Stomach (tissue), 9 donors: ENCODE measurements around the gene EVI5L. TPM values are rescaled to one million over a fixed set of nuclear protein-coding genes. Genes with fewer than 3 reads are reported as not detected.

Experiments
- DNase-seq, 2 donors: peaks; one replicate each; pipeline versions ENCODE4 v3.0.0 to v3.0.0-alpha.2; 2013 to 2019
- H3K27ac ChIP-seq, 5 donors: fragments of 200-600 bp in 4 of 5; sonication (generic) in 4 of 5; one replicate each; pipeline ENCODE4 v1.5.1; 2013 to 2019; ENCODE audit warnings: mild to moderate bottlenecking in 1 of 5, moderate library complexity in 1 of 5
- H3K27me3 ChIP-seq, 3 donors: fragments of 200-600 bp; sonication (generic); one replicate each; pipeline ENCODE4 v1.5.1; 2017 to 2019; ENCODE audit warnings: mixed run types in 1 of 3
- H3K36me3 ChIP-seq, 4 donors: fragments of 200-600 bp; sonication (generic); 1 replicate in 3 of 4; 2 replicates in 1 of 4; pipeline ENCODE4 v1.5.1; 2016 to 2019
- H3K4me1 ChIP-seq, 4 donors: fragments of 200-600 bp; sonication (generic); one replicate each; pipeline ENCODE4 v1.5.1; 2016 to 2019
- H3K4me3 ChIP-seq, 4 donors: fragments of 200-600 bp; sonication (generic) in 3 of 4; one replicate each; pipeline ENCODE4 v1.5.1; 2016 to 2019; ENCODE audit warnings: mild to moderate bottlenecking in 1 of 4
- H3K9me3 ChIP-seq, 4 donors: fragments of 200-600 bp; sonication (generic); one replicate each; pipeline ENCODE4 v1.5.1; 2016 to 2019
- EP300 ChIP-seq: sonication (generic); formaldehyde crosslinking; IDR thresholded peaks from one replicate; pipeline ENCODE4 v1.6.1; 2017; ENCODE audit warnings: antibody characterized with exemption
- POLR2A ChIP-seq, 4 donors: fragments of 450-650 bp; IDR thresholded peaks; one replicate each; pipeline ENCODE4 v1.6.1; 2016; ENCODE audit warnings: antibody characterized with exemption in 4 of 4, control low read depth in 2 of 4, mild to moderate bottlenecking in 1 of 4, moderate library complexity in 1 of 4
- POLR2AphosphoS5 ChIP-seq, 3 donors: sonication (generic); formaldehyde crosslinking; IDR thresholded peaks; one replicate each; pipeline ENCODE4 v1.6.1; 2016; ENCODE audit warnings: antibody characterized with exemption in 3 of 3
- WGBS, 5 donors: extraction: QIAGEN DNeasy Blood & Tissue Kit in 3 of 5; methylation state at CpG; one replicate each; pipeline versions ENCODE4 v1.1.5 to v1.1.7; 2013 to 2018; 5-methylcytosine and 5-hydroxymethylcytosine counted together
- intact Hi-C: fragments of 100-400 bp; cut with DNase I; formaldehyde crosslinking; loops from one replicate; pipeline ENCODE4 v1.15.1; 2023; ENCODE audit warnings: low total_unique reads
- polyA plus RNA-seq, 3 donors: library from polyadenylated mRNA; stranded (reverse); fragments of 200-250 nt; gene quantifications; one replicate each; pipeline ENCODE4 v1.2.3, GENCODE V29; 2013
- total RNA-seq, 5 donors: library from RNA; depleted of rRNA; stranded (reverse); fragments of >200 nt; gene quantifications; one replicate each; pipeline versions ENCODE4 v1.1.0 to v1.2.3, GENCODE V29; 2014 to 2016
- TF ChIP-seq, protein P1 (sequence below), 7 experiments: fragments of 450-650 bp in 4 of 7; fragments of 200-600 bp in 3 of 7; sonication (generic) in 3 of 7; IDR thresholded peaks; one replicate each; pipeline ENCODE4 v1.5.1; 2016 to 2019; ENCODE audit warnings: antibody characterized with exemption in 7 of 7, control low read depth in 2 of 7, mild to moderate bottlenecking in 1 of 7
- donor health status: healthy with polysubstance abuse.
- donor health status: Bipolar disorder and iron deficiency.
- donor health status: healthy.

The EVI5L gene
- total and polyA plus RNA-seq, 8 donors = 4.9 to 31.6 (median 8.4) TPM

DNA sequence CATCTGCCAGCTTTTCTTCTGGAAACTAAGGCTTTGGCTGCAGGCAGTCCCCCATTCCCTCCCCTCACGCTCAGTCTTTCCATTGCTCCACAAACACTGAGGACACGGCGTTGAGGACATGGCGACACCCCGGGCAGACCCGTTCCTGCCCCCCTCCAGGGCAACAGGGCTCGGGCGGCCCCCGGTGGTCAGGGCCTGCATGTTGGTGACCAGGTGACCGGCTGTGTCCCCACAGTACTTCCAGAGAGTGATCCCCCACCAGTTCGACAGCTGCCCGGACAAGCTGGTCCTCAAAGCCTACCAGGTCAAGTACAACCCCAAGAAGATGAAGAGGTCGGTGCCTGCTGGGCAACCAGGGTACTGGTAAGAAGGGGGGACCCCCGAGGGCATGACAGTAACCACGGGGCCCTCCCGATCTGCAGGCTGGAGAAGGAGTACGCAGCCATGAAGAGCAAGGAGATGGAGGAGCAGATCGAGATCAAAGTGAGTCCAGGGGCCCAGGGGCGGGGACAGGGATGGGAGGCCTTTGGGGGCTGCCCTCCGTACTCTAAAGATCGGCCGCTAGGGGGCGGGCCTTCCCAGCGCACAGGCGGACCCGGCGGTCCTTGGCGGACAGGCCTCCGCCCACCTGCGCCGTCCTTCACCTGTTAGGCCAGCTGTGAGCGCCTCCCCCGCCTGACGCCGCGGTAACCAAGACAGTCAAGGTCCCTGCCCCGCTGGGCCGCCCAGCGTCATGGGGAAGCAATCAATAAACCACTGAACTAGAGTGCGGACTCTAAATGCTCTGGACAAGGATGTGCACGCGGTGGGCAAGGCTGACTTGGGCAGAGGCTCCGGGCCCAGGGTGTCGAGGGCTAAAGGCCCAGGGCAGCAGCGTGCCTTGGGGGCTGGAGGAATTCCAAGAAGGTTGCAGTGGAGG, 23.1 kb downstream of the EVI5L start:
- H3K4me1 ChIP-seq = peaks cover 0 to 18% (median 10%) of the 10 kb centered on the region in 4 donors
- no peak overlapping the region for H3K27ac ChIP-seq
- DNase-seq = peak; percentile 87 to 96
- TF ChIP-seq POLR2AphosphoS5 (IDR thresholded peaks at IDR 0.05) = no peak
- TF ChIP-seq, protein P1, sequence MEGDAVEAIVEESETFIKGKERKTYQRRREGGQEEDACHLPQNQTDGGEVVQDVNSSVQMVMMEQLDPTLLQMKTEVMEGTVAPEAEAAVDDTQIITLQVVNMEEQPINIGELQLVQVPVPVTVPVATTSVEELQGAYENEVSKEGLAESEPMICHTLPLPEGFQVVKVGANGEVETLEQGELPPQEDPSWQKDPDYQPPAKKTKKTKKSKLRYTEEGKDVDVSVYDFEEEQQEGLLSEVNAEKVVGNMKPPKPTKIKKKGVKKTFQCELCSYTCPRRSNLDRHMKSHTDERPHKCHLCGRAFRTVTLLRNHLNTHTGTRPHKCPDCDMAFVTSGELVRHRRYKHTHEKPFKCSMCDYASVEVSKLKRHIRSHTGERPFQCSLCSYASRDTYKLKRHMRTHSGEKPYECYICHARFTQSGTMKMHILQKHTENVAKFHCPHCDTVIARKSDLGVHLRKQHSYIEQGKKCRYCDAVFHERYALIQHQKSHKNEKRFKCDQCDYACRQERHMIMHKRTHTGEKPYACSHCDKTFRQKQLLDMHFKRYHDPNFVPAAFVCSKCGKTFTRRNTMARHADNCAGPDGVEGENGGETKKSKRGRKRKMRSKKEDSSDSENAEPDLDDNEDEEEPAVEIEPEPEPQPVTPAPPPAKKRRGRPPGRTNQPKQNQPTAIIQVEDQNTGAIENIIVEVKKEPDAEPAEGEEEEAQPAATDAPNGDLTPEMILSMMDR (IDR thresholded peaks at IDR 0.05) = peak in 5 of 7 experiments; percentile 68 to 91 (median 77)
- H3K9me3 ChIP-seq = no peaks in the 10 kb centered on the region
- H3K36me3 ChIP-seq = peaks cover 0 to 24% (median 12%) of the 10 kb centered on the region in 4 donors
- H3K27me3 ChIP-seq = peaks cover 0 to 27% (median 0%) of the 10 kb centered on the region in 3 donors
- H3K4me3 ChIP-seq = no peak overlapping the region
- 25 to 26% (median 25%) methylated on average over 33 to 45 of the region's 45 CpGs for WGBS, 5 donors
- intact Hi-C loops = loop anchor here (10.0 kb wide), 1 partner anchor 72 kb away; the partner anchor contains the start of genes CTXN1 and SNAPC2

DNA sequence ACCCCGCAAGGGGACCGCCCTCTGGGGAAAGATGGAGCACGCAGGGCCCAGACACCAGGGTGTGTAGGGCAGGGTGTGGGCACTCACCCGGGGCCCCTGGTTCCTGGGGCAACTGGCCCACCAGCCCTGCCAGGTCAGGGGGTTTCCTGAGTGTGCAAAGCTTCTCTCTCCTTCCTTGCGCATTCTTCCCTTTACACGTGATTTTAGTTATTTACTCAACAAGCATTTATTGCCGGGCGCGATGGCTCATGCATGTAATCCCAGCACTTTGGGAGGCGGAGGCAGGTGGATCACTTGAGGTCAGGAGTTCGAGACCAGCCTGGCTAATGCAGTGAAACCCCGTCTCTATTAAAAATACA, 23.7 kb downstream of the EVI5L start:
- peaks cover 0 to 28% (median 15%) of the 10 kb centered on the region in 4 donors for H3K36me3 ChIP-seq
- peaks cover 0 to 18% (median 10%) of the 10 kb centered on the region in 4 donors for H3K4me1 ChIP-seq
- DNase-seq = no peak
- no peaks in the 10 kb centered on the region for H3K9me3 ChIP-seq
- H3K27ac ChIP-seq = no peak overlapping the region
- H3K27me3 ChIP-seq = peaks cover 0 to 33% (median 0%) of the 10 kb centered on the region in 3 donors
- WGBS, 5 donors = 59 to 81% (median 66%) methylated on average over 12 of the region's 12 CpGs
- TF ChIP-seq, protein P1 (IDR thresholded peaks at IDR 0.05) = no peak
- TF ChIP-seq POLR2A (IDR thresholded peaks at IDR 0.05) = no peak
- no peak for TF ChIP-seq EP300
- no peak for TF ChIP-seq POLR2AphosphoS5 (IDR thresholded peaks at IDR 0.05)
- intact Hi-C loops = loop anchor here (10.0 kb wide), 1 partner anchor 71 kb away; the partner anchor contains the start of genes CTXN1 and SNAPC2
- H3K4me3 ChIP-seq = no peak overlapping the region

DNA sequence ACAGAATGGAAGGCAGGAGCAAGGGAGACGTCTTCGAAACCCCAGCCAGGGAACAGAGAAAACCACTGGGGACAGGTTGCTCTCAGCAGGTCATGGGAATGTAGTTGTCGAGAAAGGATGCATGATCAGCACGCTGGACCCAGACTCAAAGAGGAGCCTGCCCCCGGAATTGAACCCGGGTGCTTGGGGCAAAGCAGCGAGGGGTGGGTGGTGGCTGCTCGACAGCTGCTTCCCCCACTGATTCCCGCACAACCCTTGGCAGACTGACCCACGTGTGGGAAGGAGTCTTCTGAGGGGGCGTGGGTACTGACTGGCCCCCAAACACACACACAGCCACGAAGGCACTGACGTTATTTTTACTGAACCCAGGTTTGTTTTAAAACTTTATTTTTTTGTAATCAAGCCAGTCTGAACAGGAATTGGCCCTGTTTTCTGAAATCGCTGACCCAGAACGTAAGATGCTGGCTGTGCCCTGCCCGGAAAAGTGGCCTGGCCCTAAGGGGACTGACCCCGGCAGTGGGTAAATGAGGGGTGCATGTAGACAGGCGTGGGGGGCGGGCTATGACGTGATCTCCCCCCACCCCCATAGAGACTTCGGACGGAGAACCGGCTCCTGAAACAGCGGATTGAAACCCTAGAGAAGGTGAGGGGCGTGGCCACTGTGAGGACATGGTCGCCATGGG, 25.5 kb downstream of the EVI5L start:
- TF ChIP-seq EP300 = no peak
- TF ChIP-seq POLR2AphosphoS5 (IDR thresholded peaks at IDR 0.05) = no peak
- TF ChIP-seq POLR2A (IDR thresholded peaks at IDR 0.05) = no peak
- TF ChIP-seq, protein P1 (IDR thresholded peaks at IDR 0.05) = no peak
- H3K27me3 ChIP-seq = peaks cover 0 to 51% (median 4%) of the 10 kb centered on the region in 3 donors
- intact Hi-C loops = loop anchor here (10.0 kb wide), 1 partner anchor 69 kb away; the partner anchor contains the start of genes CTXN1 and SNAPC2

DNA sequence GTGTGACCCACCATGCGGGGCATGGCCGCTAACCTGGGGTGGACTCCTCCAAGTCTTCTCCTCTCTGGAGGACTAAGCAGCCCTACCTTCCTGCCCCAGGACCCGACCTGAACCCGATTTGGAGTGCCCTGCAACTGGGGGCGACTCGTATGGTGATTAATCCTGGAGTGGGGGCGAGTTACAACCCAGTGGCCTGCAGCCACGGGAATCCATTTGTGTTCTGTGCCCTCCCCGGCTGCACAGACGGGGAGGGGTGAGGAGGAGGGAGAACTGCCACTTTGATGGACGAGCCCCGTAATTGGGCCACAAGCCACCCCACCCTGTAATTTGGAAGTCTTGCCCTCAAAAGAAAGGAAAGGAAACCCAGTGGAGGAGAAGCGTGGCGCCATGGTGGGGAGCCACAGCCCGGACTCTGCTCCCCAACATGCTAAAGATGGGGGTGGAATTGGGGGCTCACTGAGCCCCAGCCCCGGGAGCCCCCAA, 26.1 kb downstream of the EVI5L start:
- intact Hi-C loops = loop anchor here (10.0 kb wide), 1 partner anchor 69 kb away; the partner anchor contains the start of genes CTXN1 and SNAPC2
- peaks cover 0 to 39% (median 27%) of the 10 kb centered on the region in 4 donors for H3K36me3 ChIP-seq
- H3K27me3 ChIP-seq = peaks cover 0 to 57% (median 6%) of the 10 kb centered on the region in 3 donors
- H3K4me3 ChIP-seq = no peak overlapping the region
- peaks cover 0 to 10% (median 10%) of the 10 kb centered on the region in 4 donors for H3K4me1 ChIP-seq
- no peak for TF ChIP-seq EP300
- no peak for TF ChIP-seq POLR2AphosphoS5 (IDR thresholded peaks at IDR 0.05)
- H3K27ac ChIP-seq = no peak overlapping the region
- no peaks in the 10 kb centered on the region for H3K9me3 ChIP-seq
- no peak for DNase-seq
- 86 to 93% (median 89%) methylated on average over 14 to 16 of the region's 16 CpGs for WGBS, 5 donors

More for the DNA sequence above, 25.5 kb downstream of the EVI5L start:
- Histone ChIP-seq H3K36me3 (peaks cover 0 to 37% (median 24%) of the 10 kb centered on the region in 4 donors), H3K9me3 (no peaks in the 10 kb centered on the region), H3K4me3 (no peak overlapping the region), H3K4me1 (peaks cover 0 to 10% (median 10%) of the 10 kb centered on the region in 4 donors), H3K27ac (no peak overlapping the region)
- DNase-seq = no peak
- WGBS, 5 donors = 89 to 94% (median 93%) methylated on average over 26 of the region's 26 CpGs
